OCI-LY1 (cell line): Measurements from ENCODE around the gene TXNIP.

ENCODE experiments used
- H2AFZ ChIP-seq: fragments of 200-600 bp; sonication (generic), shearing (Covaris generic); 2 replicates; pipeline ENCODE4 v1.6.0; 2014; ENCODE audit warnings: antibody characterized with exemption, mild to moderate bottlenecking, low read length
- H3F3A ChIP-seq: fragments of 200-600 bp; sonication (generic), shearing (Covaris generic); 2 replicates; pipeline ENCODE4 v1.6.0; 2014; ENCODE audit warnings: mild to moderate bottlenecking, antibody characterized with exemption, low read length, moderate library complexity; ENCODE audit not compliant: insufficient read depth
- H3K27ac ChIP-seq: fragments of 200-600 bp; sonication (generic); 2 replicates; pipeline ENCODE4 v1.5.1; 2014; ENCODE audit warnings: low read length, mixed run types, mild to moderate bottlenecking, low read depth; ENCODE audit not compliant: poor library complexity, severe bottlenecking
- H3K27me3 ChIP-seq: fragments of 200-600 bp; sonication (generic); 2 replicates; pipeline ENCODE4 v1.6.0; 2014; ENCODE audit warnings: antibody characterized with exemption, mild to moderate bottlenecking, low read length, moderate library complexity; ENCODE audit not compliant: insufficient read depth
- H3K36me3 ChIP-seq: fragments of 200-600 bp; sonication (generic); 2 replicates; pipeline ENCODE4 v1.6.1; 2014; ENCODE audit warnings: mild to moderate bottlenecking, antibody characterized with exemption, low read length, moderate library complexity, mixed read lengths; ENCODE audit not compliant: insufficient read depth
- H3K4me1 ChIP-seq: fragments of 200-600 bp; sonication (generic); 2 replicates; pipeline ENCODE4 v1.5.1; 2014; ENCODE audit warnings: mild to moderate bottlenecking, low read length, moderate library complexity; ENCODE audit not compliant: insufficient read depth, severe bottlenecking
- H3K4me2 ChIP-seq: fragments of 200-600 bp; sonication (generic), shearing (Covaris generic); 2 replicates; pipeline ENCODE4 v1.6.1; 2014; ENCODE audit warnings: low read length
- H3K4me3 ChIP-seq: fragments of 200-600 bp; sonication (generic); 2 replicates; pipeline ENCODE4 v1.5.1; 2014; ENCODE audit warnings: low read length, low read depth, mild to moderate bottlenecking, mixed read lengths; ENCODE audit not compliant: poor library complexity, severe bottlenecking
- H3K79me2 ChIP-seq: fragments of 200-600 bp; shearing (Covaris generic); 2 replicates; pipeline ENCODE4 v1.6.1; 2016; ENCODE audit warnings: mixed run types, low read length, mixed read lengths; ENCODE audit not compliant: insufficient read depth
- H3K9ac ChIP-seq: fragments of 200-600 bp; sonication (generic), shearing (Covaris generic); 2 replicates; pipeline ENCODE4 v1.6.1; 2014; ENCODE audit warnings: mild to moderate bottlenecking, low read length, mixed read lengths
- H3K9me2 ChIP-seq: fragments of 200-600 bp; sonication (generic), shearing (Covaris generic); 2 replicates; pipeline ENCODE4 v1.6.1; 2014; ENCODE audit warnings: low read depth, mild to moderate bottlenecking, low read length, mixed read lengths
- H3K9me3 ChIP-seq: fragments of 200-600 bp; shearing (Covaris generic); 2 replicates; pipeline ENCODE4 v1.6.1; 2014; ENCODE audit warnings: low read length, mixed read lengths
- H4K20me1 ChIP-seq: fragments of 200-600 bp; sonication (generic), shearing (Covaris generic); 2 replicates; pipeline ENCODE4 v1.6.0; 2016; ENCODE audit warnings: mild to moderate bottlenecking, low read length; ENCODE audit not compliant: insufficient read depth
- EZH2 ChIP-seq: fragments of 200-600 bp; sonication (generic), shearing (Covaris generic); IDR thresholded peaks from 2 replicates; pipeline ENCODE4 v1.8.0; 2017; ENCODE audit warnings: borderline replicate concordance, mixed run types, mild to moderate bottlenecking, antibody characterized with exemption, low read length, moderate library complexity, mixed read lengths
- TF ChIP-seq, protein P1 (sequence below): fragments of 200-600 bp; sonication (generic), shearing (Covaris generic); IDR thresholded peaks from 2 replicates; pipeline ENCODE4 v1.5.1; 2017; ENCODE audit warnings: mild to moderate bottlenecking, antibody characterized with exemption, low read length, moderate library complexity, mixed read lengths

The TXNIP gene

DNA sequence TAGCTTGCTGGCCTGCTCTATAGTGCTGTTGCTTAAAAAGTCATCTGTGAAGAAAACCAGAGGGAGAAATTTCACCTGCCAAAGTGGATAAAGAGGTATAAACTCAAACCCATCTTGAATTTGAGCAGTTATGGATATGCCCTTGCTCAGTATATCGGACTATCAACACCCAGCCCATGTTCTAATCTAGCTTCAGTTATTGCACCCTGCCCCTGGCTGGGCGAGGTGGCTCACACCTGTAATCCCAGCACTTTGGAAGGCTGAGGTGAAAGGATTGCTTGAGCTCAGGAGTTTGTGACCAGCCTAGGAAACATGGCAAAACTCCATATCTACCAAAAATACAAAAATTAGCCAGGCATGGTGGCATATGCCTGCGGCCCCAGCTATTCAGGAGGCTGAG lies 51.8 kb downstream of the TXNIP start:
- no peaks in the 10 kb centered on the region for H3K9me2 ChIP-seq
- no peaks in the 10 kb centered on the region for H3F3A ChIP-seq
- H3K4me2 ChIP-seq, result no peak overlapping the region
- no peaks in the 10 kb centered on the region for H3K27me3 ChIP-seq
- H2AFZ ChIP-seq, result no peak overlapping the region
- H3K79me2 ChIP-seq, result no peaks in the 10 kb centered on the region
- H3K9ac ChIP-seq, result no peak overlapping the region
- H4K20me1 ChIP-seq, result no peaks in the 10 kb centered on the region
- H3K9me3 ChIP-seq, result no peaks in the 10 kb centered on the region
- H3K4me1 ChIP-seq, result no peaks in the 10 kb centered on the region
- H3K36me3 ChIP-seq, result peaks cover 22% of the 10 kb centered on the region
- no peak overlapping the region for H3K4me3 ChIP-seq
- TF ChIP-seq EZH2, result no peak
- TF ChIP-seq, protein P1, sequence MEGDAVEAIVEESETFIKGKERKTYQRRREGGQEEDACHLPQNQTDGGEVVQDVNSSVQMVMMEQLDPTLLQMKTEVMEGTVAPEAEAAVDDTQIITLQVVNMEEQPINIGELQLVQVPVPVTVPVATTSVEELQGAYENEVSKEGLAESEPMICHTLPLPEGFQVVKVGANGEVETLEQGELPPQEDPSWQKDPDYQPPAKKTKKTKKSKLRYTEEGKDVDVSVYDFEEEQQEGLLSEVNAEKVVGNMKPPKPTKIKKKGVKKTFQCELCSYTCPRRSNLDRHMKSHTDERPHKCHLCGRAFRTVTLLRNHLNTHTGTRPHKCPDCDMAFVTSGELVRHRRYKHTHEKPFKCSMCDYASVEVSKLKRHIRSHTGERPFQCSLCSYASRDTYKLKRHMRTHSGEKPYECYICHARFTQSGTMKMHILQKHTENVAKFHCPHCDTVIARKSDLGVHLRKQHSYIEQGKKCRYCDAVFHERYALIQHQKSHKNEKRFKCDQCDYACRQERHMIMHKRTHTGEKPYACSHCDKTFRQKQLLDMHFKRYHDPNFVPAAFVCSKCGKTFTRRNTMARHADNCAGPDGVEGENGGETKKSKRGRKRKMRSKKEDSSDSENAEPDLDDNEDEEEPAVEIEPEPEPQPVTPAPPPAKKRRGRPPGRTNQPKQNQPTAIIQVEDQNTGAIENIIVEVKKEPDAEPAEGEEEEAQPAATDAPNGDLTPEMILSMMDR, result no peak
- H3K27ac ChIP-seq, result no peak overlapping the region

DNA sequence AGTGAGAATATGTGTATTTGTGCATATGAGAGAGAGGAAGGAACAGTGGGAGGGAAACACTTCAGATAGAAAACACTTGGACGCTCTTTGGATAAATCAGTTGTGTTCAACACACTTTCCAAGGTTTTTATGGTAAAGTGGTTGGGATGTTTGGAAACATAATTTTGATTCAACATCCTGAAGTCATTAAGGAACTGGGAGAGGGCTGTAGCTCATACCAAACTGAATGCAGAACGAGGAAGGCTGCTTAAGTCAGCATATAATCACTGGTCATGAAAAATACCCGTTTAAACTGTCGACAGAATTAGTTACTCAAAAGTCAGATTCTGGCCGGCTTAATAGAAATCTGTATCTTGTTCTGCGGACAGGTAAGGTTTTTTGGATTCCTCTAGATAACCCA lies 53.5 kb downstream of the TXNIP start:
- Histone ChIP-seq H3K9me2 (no peaks in the 10 kb centered on the region), H3K27ac (no peak overlapping the region), H3K79me2 (no peaks in the 10 kb centered on the region), H3K4me1 (peaks cover 10% of the 10 kb centered on the region), H4K20me1 (no peaks in the 10 kb centered on the region), H3K27me3 (no peaks in the 10 kb centered on the region), H3K4me3 (no peak overlapping the region), H2AFZ (no peak overlapping the region), H3K4me2 (no peak overlapping the region), H3K36me3 (peaks cover 18% of the 10 kb centered on the region), H3F3A (no peaks in the 10 kb centered on the region), H3K9ac (no peak overlapping the region), H3K9me3 (no peaks in the 10 kb centered on the region)
- TF ChIP-seq EZH2, result no peak
- TF ChIP-seq, protein P1, result no peak
